Loucy (cell line): ENCODE results near the gene PLEK2.

Experiments
- H2AFZ ChIP-seq: fragments of 200-600 bp; sonication (generic); 2 replicates; pipeline ENCODE4 v1.6.0; 2016; ENCODE audit warnings: antibody characterized with exemption, mild to moderate bottlenecking, low read length, moderate library complexity
- H3F3A ChIP-seq: fragments of 200-600 bp; 2 replicates; pipeline ENCODE4 v1.6.0; 2016; ENCODE audit warnings: antibody characterized with exemption, low read depth, mild to moderate bottlenecking
- H3K27me3 ChIP-seq: fragments of 200-600 bp; sonication (generic); 2 replicates; pipeline ENCODE4 v1.6.1; 2014; ENCODE audit warnings: low read length, mild to moderate bottlenecking; ENCODE audit not compliant: insufficient read depth, poor library complexity, severe bottlenecking
- H3K36me3 ChIP-seq: fragments of 200-600 bp; sonication (generic); 2 replicates; pipeline ENCODE4 v1.6.1; 2016; ENCODE audit warnings: low read length; ENCODE audit not compliant: insufficient read depth
- H3K4me1 ChIP-seq: fragments of 200-600 bp; sonication (generic); 2 replicates; pipeline ENCODE4 v1.5.1; 2014; ENCODE audit warnings: low read length, mild to moderate bottlenecking; ENCODE audit not compliant: insufficient read depth, poor library complexity, severe bottlenecking
- H3K4me2 ChIP-seq: fragments of 200-600 bp; sonication (generic); 2 replicates; pipeline ENCODE4 v1.6.0; 2014; ENCODE audit warnings: antibody characterized with exemption, low read length, low read depth, mild to moderate bottlenecking; ENCODE audit not compliant: poor library complexity, severe bottlenecking
- H3K4me3 ChIP-seq: fragments of 200-600 bp; sonication (generic); 2 replicates; pipeline ENCODE4 v1.5.1; 2014; ENCODE audit warnings: low read length, mild to moderate bottlenecking, mixed read lengths; ENCODE audit not compliant: poor library complexity, severe bottlenecking
- H3K79me2 ChIP-seq: fragments of 200-600 bp; sonication (generic); 2 replicates; pipeline ENCODE4 v1.6.1; 2014; ENCODE audit warnings: low read length; ENCODE audit not compliant: insufficient read depth
- H3K9ac ChIP-seq: fragments of 200-600 bp; sonication (generic); 2 replicates; pipeline ENCODE4 v1.6.0; 2014; ENCODE audit warnings: mild to moderate bottlenecking, low read depth, low read length, moderate library complexity; ENCODE audit not compliant: poor library complexity, severe bottlenecking
- H3K9me2 ChIP-seq: fragments of 200-600 bp; sonication (generic); replicated peaks from 2 replicates; pipeline ENCODE4 v1.6.1; 2016; ENCODE audit warnings: low read depth, low read length, mixed read lengths
- H3K9me3 ChIP-seq: fragments of 200-600 bp; sonication (generic); 2 replicates; pipeline ENCODE4 v1.6.1; 2014; ENCODE audit warnings: mild to moderate bottlenecking, antibody characterized with exemption, low read length, low read depth; ENCODE audit not compliant: insufficient read depth
- H4K20me1 ChIP-seq: fragments of 200-600 bp; sonication (generic); 2 replicates; pipeline ENCODE4 v1.6.0; 2014; ENCODE audit warnings: antibody characterized with exemption, low read length, mild to moderate bottlenecking; ENCODE audit not compliant: insufficient read depth, poor library complexity, severe bottlenecking
- EZH2phosphoT487 ChIP-seq: fragments of 200-600 bp; IDR thresholded peaks from 2 replicates; pipeline ENCODE4 v1.6.1; 2018; ENCODE audit warnings: antibody characterized with exemption, mild to moderate bottlenecking, moderate library complexity, borderline replicate concordance
- TF ChIP-seq, protein P1 (sequence below): fragments of 200-600 bp; sonication (generic); conservative IDR thresholded peaks from 2 replicates; pipeline ENCODE4 v1.5.1; 2014; ENCODE audit warnings: mild to moderate bottlenecking, antibody characterized with exemption, low read length

The PLEK2 gene, protein sequence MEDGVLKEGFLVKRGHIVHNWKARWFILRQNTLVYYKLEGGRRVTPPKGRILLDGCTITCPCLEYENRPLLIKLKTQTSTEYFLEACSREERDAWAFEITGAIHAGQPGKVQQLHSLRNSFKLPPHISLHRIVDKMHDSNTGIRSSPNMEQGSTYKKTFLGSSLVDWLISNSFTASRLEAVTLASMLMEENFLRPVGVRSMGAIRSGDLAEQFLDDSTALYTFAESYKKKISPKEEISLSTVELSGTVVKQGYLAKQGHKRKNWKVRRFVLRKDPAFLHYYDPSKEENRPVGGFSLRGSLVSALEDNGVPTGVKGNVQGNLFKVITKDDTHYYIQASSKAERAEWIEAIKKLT

GRCh38 chr14:67411820-67412421 lies at the start of gene PLEK2:
Gene PLEK2, minus strand, starts transcription at chr14:67412165. Its CDS starts 106 bp downstream, at chr14:67412059.
- H3K4me3 ChIP-seq = no peak within 1 kb of the TSS
- no peak within 1 kb of the TSS for H3K4me2 ChIP-seq

DNA sequence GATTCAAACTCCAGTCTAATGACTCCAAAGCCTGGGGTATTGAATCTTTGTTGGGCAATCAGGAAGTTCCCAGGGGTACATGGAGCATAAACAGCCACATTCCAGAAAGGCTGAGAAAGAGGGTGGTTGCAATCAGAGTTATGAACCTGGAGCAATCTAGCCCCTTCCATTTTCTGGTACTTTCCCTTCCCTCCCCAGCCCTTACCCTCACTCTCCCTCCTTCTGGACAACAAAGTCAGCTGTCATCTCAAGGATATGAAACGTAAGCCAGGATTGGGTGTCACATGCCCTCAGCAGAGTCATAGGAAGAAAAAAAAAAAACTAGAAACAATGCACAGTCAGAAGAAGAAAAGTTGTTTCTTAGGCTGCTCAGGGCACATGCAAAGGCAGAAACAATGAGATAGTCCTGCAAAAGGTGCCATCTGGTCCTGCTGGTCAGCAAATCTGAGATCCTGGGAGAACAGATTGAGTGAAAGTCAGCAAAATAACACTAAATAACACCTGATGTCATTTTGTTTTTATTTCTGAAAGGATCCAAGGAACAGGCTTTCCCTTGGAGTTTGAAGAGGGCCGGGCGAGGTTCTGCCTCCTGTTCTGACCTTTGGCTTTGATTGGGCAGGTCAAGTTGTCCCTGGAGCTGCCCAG lies 49.5 kb upstream of the PLEK2 start:
- TF ChIP-seq, protein P1, sequence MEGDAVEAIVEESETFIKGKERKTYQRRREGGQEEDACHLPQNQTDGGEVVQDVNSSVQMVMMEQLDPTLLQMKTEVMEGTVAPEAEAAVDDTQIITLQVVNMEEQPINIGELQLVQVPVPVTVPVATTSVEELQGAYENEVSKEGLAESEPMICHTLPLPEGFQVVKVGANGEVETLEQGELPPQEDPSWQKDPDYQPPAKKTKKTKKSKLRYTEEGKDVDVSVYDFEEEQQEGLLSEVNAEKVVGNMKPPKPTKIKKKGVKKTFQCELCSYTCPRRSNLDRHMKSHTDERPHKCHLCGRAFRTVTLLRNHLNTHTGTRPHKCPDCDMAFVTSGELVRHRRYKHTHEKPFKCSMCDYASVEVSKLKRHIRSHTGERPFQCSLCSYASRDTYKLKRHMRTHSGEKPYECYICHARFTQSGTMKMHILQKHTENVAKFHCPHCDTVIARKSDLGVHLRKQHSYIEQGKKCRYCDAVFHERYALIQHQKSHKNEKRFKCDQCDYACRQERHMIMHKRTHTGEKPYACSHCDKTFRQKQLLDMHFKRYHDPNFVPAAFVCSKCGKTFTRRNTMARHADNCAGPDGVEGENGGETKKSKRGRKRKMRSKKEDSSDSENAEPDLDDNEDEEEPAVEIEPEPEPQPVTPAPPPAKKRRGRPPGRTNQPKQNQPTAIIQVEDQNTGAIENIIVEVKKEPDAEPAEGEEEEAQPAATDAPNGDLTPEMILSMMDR = no peak
- TF ChIP-seq EZH2phosphoT487 = no peak
- no peaks in the 10 kb centered on the region for H3K27me3 ChIP-seq
- H3K9ac ChIP-seq = no peak overlapping the region
- H3K9me3 ChIP-seq = no peaks in the 10 kb centered on the region
- H4K20me1 ChIP-seq = no peaks in the 10 kb centered on the region
- no peaks in the 10 kb centered on the region for H3F3A ChIP-seq
- H3K9me2 ChIP-seq = no peaks in the 10 kb centered on the region
- H3K4me2 ChIP-seq = no peak overlapping the region
- H3K79me2 ChIP-seq = no peaks in the 10 kb centered on the region
- H3K4me1 ChIP-seq = no peaks in the 10 kb centered on the region
- H3K4me3 ChIP-seq = no peak overlapping the region
- H3K36me3 ChIP-seq = no peaks in the 10 kb centered on the region
- no peak overlapping the region for H2AFZ ChIP-seq

More at GRCh38 chr14:67411820-67412421, at the start of gene PLEK2:
- Histone ChIP-seq H2AFZ (no peak within 1 kb of the TSS), H3K79me2 (no peaks in the 10 kb centered on the region), H3K4me1 (peaks cover 6% of the 10 kb centered on the region), H4K20me1 (no peaks in the 10 kb centered on the region), H3K27me3 (no peaks in the 10 kb centered on the region), H3K36me3 (no peaks in the 10 kb centered on the region), H3K9me3 (no peaks in the 10 kb centered on the region), H3K9me2 (no peaks in the 10 kb centered on the region), H3K9ac (no peak within 1 kb of the TSS), H3F3A (no peaks in the 10 kb centered on the region)
- no peak for TF ChIP-seq EZH2phosphoT487
- TF ChIP-seq, protein P1 = no peak

DNA sequence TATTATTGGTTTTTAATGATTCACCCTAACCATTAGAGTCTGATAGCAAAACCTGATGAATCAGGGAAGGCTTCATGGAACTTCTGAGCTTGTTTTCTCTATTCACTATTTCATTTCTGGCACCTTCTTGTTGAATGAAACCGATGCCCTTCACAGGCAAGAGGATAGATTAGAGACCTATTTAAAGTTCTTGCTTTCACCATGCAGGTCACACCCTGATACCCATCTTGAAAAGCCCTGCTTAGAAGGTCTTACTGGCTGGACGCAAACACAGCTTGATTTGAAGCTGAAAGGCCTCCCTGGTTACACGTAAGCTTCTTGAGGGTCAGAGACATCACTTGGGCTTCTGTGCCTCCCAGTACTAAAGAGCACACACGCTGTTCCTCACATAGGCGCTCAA lies 47.4 kb upstream of the PLEK2 start:
- Histone ChIP-seq H3F3A (no peaks in the 10 kb centered on the region), H3K27me3 (no peaks in the 10 kb centered on the region), H3K79me2 (no peaks in the 10 kb centered on the region), H3K9ac (no peak overlapping the region), H3K4me1 (no peaks in the 10 kb centered on the region), H3K9me3 (no peaks in the 10 kb centered on the region), H4K20me1 (no peaks in the 10 kb centered on the region), H2AFZ (no peak overlapping the region), H3K4me3 (no peak overlapping the region), H3K9me2 (no peaks in the 10 kb centered on the region), H3K36me3 (no peaks in the 10 kb centered on the region), H3K4me2 (no peak overlapping the region)
- TF ChIP-seq, protein P1 = no peak
- no peak for TF ChIP-seq EZH2phosphoT487
